8988T (cell line): ENCODE results near the gene FAM184B.

Experiments used
- DNase-seq: peaks from one replicate; pipeline ENCODE4 v3.0.0; 2011

Gene FAM184B

DNA sequence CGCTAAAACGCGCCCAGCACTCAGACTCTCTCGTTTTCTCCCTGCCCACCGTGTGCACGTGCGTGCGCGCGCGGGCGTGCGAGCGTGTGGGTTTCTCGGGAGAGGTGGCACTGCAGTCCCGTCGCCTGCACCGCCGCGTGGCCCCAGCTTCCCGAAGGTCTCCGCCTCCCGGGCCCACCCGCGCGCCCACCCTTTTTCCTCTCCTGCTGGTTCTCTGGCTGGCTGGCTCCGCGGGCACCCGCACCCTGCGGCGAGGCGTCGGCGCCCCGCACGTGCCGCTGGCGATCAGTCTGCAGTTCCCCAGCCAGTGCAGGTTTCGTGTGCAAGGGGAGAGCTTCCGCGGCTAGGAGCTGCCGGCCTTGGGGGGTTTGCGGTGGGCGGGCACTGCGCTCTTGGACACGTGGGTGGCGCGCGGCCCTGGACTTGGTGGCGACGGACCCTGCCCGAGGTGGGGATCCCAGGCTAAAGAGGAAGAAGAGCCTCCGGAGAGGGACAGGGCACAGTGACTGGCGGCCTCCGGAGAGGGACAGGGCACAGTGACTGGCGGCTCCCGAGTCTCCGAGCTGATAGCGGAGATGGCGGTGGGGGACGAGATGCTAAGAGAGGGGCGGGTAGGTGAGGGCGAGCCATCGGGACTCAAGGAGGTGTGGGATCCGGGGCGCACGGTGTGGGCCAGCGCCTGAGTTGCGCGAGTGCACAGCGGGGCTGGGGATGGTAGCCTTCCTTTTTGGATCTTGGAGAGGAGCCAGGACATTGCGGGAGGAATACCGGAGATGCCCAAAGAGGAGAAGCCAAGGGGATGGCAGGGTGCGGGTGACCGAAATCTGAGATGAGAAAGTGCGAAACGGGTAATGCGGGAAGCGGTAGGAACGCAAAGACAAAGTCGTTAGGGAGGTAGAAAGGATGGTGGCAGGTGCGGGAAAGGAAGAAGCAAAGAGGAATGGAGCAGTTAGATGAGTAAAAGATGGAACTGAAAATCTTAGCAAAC is at the start of gene FAM184B:
FAM184B (minus strand) TSS at position 322 of the 988 bp plus-strand sequence. CDS start 322 bp downstream, outside the sequence.
- DNase-seq: no peak

DNA sequence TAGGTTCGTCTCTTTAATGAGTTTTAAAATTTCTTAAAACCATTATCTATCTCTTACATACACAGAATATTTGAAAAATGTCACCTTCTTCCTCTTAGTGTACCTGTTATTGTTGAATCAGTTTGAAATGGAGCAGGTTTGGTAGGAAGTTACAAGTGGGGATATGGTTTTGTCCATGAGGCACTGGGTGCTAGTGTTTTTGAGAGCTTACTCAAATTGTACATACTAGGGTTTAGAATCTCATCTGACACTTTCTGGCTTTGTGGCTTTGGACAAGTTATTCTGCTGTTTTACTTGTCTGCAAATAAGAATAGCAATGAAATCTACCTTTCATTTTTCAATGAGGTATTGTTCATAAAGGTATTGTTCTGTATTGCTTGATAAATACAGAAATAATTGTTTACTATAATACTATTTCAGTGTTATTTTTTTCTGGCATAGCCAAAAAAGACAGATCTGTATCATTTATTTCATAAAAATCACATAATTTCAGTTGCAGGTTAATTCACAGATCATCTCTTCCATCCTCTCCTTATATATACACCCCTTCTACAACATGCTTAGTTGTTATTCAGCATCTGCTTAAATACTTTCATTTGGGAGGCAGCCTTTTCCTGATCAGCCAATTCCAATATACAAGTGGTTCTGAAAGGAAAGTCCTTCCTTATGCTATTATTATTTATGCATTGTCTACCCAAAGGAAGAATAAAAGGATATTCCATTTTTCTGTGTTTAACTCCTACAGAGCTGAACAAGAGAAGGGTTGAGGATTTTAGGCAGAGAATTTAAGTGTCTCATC is 42.6 kb upstream of the FAM184B start:
- DNase-seq: no peak

DNA sequence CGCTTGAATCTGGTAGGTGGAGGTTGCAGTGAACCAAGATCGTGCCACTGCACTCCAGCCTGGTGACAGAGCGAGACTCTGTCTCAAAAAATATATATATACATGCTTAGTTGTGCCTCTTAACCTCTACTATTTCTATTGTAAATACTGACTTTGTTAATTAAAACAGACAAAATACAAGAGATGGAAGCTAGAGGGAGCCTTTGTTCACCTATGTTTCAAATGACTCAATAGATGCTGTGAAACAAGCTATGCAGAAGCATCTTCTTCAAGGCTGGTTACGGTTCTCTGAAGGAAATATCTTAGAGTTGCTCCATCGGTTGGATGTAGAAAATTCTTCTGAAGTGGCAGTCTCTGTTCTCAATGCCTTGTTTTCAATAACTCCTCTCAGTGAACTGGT is 35.6 kb upstream of the FAM184B start:
- no peak for DNase-seq

DNA sequence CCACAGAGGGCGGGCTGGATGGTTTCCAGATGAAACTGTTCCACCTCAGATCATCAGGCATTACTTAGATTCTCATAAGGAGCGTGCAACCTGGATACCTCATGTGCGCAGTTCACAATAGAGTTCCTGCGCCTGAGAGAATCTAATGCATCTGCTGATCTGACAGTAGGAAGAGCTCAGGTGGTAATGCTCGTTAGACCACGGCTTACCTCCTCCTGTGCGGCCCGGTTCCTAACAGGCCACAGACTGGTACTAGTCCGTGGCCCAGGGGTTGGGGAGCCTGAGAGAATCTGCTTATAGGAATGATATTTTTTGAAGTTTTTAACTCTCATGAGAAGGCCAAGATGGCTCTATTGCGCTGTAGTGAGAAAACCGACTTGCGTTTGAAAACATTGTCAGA is 34.7 kb upstream of the FAM184B start:
- DNase-seq: no peak

DNA sequence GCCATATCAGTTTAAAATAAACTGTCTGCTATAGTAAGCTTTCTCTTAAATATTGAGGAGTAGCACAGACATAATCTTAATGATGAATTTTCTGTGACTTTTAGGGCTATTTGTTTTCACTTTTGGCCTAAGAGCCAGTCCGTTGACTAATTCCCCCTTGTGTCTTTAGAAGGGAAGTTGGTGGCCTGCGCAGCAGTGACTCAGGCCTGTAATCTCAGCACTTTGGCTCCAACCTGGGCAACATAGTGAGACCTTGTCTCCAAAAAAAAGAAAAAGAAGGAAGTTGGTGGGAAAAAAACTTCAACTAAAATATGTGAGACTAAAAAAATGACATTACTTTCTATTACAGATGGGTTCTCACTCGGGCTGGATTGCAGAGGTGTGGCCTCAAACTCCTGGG is 32.7 kb upstream of the FAM184B start:
- no peak for DNase-seq

DNA sequence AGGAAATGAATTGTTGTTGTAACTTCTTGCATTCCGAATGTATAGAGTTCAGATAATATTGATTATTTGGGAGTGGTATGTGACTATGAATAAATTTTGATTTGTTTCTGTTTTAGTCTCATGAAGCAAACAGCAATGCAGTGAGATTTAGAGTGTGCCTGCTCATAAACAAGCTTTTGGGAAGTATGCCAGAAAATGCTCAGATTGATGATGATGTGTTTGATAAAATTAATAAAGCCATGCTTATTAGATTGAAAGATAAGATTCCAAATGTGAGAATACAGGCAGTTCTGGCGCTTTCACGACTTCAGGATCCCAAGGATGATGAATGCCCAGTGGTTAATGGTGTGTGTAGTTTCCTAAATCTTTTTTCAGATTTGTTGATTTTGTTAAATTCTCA is 31.4 kb upstream of the FAM184B start:
- DNase-seq: no peak

DNA sequence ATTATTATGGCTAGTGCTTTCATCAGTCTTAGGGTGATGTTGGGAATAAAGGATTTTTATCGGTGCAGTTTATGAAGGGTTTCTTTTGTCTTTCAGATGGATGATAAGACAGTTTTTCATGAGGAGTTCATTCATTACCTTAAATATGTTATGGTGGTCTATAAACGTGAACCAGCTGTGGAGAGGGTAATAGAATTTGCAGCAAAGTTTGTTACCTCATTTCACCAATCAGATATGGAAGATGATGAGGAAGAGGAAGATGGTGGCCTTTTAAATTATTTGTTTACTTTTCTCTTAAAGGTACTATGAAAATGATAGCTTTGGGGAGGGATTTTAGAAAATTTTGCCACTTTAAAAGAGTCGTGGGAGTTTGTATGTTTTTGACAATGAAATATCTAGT is 30.7 kb upstream of the FAM184B start:
- no peak for DNase-seq

DNA sequence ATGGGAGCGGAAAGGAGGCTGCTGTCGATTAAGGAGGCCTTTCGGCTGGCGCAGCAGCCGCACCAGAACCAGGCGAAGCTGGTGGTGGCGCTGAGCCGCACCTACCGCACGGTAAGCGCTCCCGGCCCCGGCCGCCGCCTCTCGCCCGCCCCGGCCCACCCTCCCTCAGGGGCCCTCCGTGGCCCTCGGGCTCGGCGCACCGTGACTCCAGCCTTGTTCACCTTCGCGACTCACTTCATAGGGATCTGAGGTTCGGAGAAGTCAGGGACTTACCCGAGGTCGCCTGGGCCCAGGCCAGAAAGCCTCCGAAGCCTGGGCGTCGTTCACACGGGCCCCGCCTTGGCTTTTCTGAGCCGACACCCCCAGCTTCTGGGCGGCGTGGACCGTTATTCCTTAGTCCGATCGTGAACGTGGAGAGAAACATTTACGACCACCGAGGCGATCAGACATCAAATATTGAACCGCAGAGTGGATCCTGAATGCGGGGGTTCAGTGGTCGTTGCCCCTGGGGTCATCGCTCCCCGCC is 29.7 kb upstream of the FAM184B start:
- no peak for DNase-seq

DNA sequence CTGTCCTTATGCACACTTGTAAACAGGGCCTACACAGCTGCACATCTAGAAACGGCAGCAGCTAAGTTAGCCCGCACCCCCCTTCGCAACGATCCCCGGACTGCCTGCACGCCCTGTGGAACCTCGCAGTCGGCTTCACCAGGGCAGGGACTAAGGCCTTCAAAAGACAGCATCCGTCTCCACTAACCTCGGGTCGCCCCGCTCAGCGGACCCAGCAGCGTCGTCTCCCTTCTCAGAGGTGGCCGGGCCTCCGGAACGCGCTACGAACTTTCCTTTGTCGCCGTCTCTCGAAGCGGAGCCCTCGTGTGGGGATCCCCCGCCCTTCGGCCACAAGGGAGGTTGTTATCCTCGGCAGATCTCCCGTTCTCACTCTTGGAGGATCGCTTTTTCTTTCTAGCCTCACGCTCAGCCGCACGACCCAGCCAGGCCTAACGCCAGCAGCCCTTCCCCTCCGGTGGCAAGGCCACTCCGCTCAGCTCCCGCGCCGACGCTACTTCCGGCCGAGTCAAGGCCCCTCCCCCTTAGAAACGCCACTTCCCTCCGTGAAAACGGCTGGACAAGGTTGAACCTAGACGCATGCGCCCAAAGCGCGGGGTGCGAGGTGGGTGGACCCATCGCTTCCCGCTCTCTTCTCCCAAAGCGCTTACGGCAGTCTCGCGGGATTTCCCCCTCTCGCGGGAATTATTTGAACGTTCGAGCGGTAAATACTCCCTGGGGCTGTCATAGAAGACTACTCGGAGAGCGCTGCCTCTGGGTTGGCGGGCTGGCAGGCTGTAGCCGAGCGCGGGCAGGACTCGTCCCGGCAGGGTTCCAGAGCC is 29.0 kb upstream of the FAM184B start, which contains the start of the genes DCAF16 and NCAPG:
DCAF16 (minus strand) TSS at position 498 of the 818 bp plus-strand sequence. CDS start 6,616 bp downstream, outside the sequence.
NCAPG (plus strand) TSS at position 720 of the 818 bp plus-strand sequence. CDS start 99 bp downstream, outside the sequence.
- DNase-seq: peak; percentile 59

DNA sequence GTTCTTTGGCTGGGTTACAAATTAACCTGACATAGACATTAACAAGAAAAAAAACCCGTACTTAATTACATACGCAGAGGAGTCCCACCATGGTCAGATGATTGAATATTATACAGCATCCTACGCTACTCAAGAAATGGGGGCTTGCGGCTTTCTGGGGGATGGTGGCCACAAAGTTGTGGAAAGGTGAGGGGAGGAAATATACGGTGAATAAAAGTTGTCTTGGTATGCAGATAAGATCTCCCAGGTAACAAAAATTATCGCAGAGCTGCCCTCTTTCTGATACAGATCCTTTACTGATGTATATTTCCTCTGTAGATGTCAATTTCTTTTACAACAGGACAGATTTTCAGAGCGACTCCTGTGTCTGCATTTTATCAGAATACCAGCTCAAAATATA is 28.2 kb upstream of the FAM184B start:
- DNase-seq: no peak

DNA sequence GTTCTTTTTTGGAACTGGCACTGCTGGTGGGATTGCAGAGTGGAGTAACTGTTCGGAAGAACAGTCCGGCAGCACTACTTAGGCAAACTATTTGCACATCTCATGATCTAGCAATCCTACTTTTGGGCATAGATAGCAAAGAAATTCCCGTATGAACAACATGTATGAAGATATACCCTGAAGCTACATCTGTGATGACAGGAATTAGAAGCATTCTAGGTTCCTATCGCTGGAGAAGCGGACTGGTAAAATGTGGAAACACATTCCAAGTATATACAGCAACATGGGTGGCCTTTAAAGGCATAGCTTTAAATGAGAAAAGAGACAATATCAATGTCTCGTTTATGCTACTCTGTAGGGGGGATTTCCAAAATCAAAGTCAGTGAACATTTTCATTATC is 26.0 kb upstream of the FAM184B start:
- DNase-seq: no peak

DNA sequence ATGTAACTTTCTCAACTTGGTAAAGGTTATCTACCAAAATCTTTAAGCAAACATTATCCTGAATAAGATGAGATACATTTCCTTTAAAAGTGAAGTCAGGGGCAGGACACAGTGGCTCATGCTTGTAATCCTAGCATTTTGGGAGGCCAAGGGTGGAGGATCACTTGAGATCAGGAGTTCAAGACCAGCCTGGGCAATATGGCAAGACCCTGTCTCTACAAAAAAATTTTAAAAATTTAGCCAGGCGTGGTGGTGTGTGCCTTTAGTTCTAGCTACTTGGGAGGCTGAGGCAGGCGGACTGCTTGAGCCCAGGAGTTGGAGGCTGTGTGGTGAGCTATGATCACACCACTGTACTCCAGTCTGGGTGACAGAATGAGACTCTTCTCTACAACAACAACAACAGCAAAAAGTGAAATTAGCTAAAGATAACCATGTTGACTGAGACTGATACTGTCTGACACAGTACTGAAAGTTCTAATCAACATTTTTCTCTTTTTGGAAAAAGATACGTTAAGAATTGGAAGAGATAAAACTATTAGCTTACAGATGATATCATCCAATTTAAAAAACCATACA is 24.2 kb upstream of the FAM184B start:
- no peak for DNase-seq

DNA sequence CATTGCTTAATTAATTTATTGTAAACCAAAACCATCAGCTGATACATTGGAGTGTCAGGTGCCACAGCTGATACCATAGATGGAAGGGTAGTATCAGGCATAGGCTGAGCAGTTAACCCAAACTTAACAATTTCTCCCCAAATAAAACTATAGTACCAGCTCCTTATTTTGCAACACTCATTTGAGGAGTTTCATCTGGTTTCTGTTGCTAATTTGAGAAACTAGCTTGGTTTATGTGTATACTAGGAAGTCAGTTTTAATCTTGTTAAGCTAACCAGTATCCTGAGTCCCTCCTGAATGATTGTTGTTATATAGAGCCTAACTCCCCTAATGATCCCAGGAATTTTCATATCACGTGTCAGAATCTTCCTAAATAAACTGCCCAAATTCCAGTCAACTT is 16.4 kb upstream of the FAM184B start:
- no peak for DNase-seq

DNA sequence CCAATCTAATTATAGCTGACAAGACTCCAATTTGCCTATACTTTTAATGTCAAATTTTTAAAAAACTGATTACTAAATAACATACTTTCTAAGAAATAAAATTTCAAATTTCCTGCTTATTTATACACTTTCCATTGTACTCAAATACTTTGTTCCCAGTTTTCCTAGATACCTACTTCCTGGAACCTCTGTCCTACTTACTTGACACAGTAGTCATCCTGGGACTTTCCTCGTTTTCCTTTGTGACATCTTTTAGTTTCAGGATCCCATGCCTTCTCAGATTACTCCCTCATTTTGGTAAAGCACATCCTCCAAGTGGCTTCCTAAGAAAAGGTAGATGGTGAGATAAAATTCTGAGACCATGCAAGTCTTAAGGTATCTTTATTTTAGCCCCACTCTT is 13.3 kb upstream of the FAM184B start:
- no peak for DNase-seq

DNA sequence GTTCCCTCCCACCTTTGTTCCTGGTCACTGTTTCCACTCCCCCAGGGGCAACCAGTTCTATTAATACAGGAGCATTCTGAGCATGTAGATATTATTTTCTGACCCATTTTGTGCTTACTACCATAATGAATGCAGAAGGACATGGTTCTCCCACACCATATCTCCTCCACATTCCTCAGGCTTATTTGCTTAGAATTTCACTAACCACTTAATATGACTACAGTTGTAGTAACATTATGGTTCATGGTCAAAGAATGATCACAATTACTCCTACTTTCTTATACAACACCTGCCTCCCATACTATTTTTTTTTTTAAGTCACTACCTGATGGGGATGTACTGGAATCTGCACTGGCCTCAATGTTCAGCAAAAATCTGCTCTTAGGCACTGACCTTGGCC is 7.5 kb upstream of the FAM184B start:
- no peak for DNase-seq

DNA sequence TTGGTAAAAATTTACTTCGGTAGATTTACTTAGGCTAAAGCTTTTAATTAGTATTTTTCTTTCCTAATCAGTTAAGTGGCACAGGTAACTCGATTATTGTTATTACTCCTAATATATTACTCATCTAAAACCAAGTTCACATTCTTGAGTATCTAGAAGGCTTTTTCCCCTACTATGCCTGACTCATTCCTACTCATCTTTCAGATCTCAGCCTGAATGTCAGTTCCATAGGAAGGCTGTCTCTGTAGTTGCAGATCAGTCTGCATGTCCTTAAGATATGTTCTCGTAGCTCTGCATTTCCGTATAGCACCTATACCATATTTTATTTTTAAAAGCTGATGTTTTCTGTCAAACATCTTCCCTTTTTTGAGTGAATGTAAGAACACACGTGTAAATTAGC is 5.9 kb upstream of the FAM184B start:
- no peak for DNase-seq

DNA sequence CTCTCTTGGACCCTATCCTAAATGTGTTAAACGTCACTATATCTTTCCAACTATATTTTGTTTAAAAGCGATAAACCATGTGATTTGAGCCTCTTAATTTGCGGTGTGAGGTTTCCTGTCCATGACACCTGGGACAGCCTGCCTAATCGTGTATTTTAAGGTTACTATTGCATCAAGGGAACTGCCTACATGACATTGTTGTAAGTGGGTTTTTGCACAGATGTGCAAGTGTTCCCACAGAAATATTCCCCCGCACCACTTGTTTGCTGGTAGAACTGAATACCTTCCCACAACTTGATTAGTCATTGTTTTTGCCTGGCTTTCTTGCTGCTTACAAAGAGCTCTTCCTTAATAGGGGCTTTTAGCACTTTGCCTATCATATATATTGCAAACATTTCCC is 5.1 kb upstream of the FAM184B start:
- no peak for DNase-seq

DNA sequence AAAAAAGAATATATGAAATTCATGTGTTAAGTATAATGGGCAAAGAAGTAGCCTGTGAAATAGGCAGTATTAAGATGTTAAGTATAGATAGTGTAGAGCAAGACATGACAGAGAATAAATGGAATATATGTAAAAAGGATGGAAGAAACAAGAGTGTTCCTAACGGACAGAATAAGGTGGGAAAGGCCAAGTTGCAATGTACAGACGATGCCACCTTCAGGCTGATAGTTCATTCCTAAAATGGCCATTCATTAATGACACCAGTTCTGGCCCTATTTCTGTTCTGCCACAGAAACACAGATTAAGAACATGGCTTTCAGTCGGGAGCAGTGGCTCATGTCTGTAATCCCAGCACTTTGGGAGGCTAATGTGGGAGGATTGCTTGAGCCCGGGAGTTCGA is 4.4 kb upstream of the FAM184B start:
- DNase-seq: no peak

DNA sequence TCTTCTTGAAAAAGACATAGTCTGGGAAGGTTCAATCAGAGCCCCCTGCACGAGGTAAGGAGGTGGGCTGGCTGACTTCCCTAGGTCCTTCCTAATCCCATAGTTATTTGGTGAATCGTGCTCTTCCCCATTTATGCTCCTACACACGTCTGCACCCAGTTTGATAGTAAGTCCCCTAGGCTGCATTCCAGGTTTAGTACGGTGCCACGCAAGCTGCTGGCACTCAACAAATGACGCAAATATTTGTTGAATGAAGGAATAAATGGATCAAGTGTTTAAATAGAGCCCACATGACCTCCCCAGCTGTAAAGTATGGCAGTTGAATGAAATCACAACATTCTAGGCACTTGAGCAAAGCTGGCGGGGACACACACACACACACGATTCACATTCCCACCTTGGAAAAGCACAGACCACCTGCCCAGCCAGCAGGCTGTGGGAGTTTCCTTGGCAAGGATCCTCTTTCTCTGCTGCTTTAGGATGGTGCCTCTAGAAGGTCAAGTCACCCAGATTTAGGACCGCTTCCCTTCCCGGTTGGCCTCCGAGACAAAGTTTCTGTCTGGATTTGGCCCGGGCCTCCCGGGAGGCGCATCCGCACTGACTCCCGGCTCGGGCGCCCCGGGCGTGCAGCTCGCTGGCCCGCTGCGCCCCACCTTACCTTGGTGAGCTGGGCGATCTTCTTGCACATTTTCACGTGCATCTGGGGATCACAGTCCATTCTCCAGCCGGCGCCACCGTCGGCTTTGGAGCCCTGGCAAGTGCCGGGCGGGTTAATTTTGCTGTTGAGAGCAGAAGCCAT is 721 bp downstream of the FAM184B start:
- no peak for DNase-seq

DNA sequence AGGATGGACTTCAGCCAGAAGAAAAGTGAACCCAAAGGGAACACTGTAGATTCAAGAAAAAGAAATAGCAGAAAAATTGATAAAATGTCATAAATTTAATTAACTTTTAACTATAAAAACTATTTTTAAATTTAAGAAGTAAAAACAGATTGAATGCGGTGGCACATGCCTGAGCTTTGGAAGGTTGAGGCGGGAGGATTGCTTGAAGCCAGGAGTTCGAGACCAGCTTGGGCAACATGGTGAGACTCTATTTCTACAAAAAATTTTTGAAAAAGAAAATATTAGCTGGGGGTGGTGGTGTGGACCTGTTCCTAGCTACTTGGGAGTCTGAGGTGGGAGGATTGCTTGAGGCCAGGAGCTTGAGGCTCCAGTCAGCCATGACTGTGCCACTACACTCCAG is 3.0 kb downstream of the FAM184B start:
- no peak for DNase-seq

DNA sequence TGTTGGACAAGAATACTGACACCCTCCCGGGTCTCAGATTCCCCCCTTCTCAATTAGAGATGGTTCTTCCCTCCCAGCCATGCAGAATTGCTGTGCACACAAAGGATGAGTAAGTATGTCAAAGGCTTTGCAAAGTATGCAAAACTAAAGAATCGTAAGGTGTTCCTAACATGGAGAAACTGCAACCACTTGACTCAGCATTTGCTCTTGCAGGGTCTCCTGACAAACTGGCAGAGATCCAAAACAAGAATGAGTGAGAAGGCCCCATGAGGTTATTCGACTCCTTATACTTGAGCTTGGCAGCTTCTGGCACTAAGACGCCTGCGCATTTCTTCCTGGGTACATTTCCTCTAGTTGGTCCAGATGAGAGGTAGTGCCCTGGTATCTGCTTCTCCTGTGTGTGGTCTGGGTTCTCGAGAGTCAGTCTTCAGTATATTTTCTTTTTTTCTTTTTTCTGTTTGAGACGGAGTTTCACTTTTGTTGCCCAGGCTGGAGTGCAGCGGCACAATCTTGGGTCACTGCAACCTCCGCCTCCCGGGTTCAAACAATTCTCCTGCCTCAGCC is 8.2 kb downstream of the FAM184B start:
- no peak for DNase-seq
